ENCODE measurements around the gene DCP2.

Gene DCP2

DNA sequence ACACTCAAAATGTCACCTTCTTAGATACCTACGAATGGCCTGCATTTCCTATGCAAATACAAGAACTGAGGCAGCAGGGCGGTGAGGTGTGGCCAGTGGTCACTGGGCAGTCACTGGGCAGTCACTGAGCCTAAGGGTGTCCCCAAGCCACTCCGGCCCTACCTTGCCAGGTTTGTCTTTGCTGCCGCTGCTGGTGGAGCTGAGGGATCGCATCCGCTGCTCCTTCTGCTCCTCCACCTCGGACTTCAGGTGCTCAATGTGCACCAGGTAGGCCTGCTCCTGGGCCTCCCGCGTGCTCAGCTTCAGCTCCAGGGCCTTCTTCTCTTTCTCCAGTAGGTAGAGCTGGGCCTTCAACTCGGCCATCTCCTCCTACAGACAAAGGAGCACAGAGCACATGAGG is 72.3 kb downstream of the DCP2 start:
- DNase-seq = no peak

DNA sequence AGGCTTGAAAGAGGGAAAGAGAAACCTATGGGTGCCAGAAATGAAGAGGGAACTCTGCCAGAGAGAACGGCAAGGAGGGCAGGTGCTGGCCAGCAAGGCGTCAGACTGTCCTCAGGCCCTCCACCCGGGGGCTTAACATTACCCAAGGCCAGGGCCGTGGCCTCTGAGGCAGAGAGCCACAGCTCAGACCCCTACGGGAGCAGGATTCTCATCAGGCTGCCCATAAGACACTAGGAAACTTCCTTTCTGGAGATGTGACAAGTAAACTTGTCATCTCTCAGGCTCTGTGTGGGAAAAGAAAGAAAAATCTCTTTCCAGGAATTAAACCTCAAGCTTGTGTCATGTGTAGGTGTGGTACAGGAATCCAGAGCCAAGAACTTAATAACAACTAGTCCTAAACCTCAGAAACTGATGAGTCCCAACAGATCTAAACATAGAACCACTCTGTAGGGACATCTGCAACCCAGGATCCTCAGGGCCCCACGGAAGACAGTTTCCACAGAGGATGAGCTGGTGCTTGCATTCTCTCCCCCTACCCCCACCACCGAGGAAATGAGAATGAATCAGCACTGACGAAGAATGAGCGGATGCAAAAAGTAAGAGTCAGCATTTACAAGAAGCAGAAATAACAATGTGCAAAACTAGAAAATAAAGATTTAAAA is 74.3 kb downstream of the DCP2 start:
- DNase-seq = no peak

DNA sequence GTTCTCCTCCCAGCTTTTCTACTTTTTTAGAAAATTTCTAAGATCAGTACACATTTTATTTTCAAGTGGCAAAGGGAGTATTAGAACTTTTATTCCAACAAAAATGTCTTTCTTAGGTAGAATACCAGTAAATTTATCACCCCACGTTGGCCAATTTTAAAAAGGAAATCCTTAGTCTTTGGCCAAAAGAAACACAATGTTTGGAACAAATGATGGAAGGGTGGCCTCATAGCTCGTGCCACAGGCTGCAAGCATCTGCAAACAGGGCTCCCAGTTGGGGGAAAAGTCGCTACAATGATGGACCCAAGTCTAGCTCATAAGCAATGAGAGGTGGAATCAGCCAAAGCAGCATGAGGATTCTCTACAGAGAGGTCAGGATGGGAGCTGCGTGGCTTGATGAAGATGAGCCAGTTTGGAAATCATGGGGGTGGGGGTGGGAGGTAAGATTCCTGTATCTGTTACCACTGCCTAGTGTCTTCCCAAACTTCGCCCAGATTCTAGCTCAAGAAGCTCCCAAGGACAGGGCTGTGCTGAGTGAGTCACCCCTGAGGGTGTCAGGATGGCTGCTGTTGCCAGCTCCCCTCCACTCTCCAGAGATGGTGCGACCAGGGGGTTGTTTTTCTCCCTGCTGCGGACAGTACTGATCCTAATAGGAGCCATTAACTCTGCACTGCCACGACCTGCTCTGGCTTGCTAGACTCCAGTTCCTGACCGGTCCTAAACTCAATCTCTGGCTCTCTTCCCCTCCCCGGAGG is 75.6 kb downstream of the DCP2 start:
- DNase-seq = no peak

DNA sequence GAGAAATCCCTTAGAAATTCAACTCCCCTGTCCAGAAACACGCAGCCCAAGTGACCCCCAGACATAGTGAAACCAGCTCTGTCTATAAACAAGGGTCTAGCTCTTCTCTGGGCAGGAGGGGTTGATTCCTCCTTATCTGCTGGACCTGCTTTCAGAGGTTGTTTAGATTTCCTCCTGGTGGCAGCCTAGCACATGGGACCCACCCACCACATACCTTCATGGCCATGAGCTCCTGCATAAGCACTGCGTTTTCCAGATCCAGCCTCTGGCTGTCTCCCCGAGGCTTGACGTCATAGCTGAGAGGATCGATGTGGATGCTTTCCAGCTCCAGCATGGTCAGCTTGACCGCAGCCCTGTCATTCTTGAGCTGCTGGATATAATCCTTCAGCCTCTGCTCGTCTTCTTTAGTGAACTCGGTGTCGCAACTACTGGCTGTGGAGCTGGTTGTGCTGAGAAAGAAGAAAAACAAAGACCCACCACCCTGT is 77.0 kb downstream of the DCP2 start:
- DNase-seq = no peak

DNA sequence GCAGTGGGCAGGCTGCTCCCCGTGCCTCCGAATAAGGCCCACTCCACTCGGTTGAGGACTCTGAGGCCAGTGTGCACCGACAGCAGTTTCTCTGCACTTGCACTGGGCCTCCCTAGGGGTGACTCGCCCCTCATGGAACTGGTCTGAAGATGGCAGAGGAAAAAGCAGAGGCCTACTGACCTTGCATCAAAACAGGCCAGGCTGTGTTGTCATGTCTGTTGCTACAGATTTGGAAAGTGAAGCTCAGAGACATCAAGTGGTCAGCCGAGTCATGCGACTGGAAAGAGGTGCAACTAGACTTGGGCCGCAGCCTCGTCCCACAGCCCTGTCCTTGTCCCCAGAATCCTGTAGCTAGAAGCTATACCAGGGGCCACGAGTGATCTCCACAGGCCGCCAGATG is 78.3 kb downstream of the DCP2 start:
- no peak for DNase-seq

DNA sequence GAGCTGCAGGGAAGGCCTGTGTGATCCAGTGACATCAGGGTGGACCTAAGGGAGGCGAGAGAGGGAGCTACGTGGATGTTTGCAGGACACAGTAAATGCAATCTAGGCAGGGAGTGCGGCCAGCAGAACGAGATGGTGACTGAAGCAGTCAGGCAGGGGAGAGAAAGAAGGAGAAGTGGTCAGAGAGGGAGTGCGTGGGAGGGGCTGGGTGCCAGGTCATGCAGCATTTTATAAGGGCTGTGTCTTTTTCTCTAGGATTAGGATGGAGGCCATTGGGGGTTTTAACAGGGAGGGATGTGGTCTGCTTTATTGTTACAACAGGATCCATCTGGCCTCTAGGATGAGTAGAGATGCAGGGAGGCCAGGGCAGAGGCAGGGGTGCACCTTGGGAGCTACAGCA is 80.4 kb downstream of the DCP2 start:
- no peak for DNase-seq

DNA sequence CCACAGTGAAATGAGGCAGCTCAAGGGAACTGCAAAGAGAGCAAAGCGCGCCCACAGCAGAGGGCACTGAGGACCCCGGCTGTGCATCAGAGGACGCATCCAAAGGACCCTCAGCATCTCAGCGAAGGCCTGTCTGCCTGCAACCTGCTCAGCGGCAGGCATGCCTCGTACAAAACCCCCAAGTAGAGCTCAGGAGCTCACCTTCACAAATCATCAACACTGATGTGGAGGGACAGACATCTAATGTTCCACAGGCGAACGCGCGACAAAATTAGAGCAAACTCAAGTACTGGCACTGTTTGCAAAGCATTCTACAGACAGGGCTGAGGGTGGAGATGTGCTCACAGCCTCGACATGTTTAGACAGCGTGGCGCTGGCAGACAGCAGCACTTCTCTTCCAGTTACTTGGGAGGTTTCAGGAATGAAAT is 81.0 kb downstream of the DCP2 start:
- DNase-seq = no peak

DNA sequence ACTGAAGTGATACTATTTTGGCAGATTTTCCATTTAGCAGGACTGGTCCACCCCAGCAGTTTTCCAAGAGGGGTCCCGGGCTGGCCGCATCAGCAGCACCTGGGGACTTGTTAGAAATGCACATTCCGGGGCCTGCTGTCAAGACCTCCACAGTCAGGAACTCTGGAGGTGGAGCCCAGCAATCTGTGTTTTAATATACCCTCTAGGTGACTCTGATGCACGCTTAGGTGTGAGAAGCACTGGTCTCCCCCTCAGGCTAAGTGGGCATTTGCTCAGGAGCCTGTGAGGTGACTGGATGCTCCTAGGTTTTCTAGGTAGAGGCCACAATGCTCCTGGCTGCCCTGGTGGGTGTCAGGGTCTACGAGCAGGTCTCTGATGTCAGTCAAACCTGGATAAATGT is 81.7 kb downstream of the DCP2 start:
- DNase-seq = no peak

DNA sequence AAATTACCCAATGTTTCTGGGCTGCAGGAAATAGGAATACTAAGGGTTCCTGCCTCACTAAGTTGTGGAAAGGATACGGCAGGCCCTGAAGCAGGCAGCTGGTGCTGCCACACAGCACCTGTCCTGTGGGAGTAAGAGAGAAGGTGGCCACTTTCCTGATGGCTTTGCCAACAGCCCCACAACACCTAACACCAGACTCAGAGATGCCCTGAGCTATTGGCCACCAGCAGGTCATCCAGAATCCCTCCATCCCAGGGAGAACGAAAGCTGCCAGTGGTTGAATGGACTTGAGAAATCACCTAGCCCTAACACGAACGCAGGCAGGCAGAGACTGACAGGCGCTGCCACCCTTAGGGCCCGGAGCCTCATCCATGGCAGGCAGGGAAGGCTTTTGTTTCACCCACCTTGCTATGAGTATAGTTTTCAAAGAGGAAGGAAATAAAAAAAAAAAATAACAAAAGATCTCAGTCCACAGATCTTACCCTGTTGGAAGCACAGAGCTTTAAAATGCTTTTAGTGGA is 82.2 kb downstream of the DCP2 start:
- DNase-seq = no peak

DNA sequence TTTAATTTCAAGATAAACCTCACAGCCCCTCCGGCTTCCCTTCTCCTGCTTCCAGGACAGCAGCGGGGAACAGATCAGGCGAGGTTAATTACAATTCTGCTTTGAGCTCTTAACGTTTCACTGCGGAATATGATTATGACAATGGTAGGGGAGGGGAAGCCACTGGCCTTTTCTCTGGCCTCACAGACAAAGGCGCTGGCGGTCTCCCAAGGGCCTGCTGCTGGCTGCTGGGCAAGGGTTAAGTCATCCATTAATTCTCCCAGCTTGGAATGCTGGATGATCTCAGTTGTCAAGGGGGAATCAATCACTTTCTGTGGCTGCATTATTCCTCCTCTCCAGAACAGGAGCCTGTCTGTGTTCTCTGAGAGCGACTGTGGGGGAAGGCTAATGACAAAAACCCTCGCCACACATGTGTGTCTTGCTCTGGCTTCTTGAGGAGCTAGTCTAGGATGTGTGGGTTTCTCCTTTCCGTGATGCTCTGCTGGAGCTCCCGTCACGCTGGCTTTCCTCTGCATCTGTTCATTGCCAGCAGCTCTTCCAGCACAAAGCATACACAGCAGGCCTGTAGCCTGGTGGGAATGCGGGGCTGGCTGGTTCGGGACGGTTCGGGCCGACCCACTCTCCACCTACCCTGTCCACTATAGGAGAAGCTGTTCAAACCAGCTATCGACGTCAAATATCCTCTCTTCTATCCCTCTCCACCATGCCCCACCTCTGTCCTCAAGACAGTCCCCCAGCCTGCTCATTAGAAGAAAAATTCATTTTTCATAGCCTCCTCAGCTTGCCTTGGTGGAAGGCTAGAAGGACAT is 82.8 kb downstream of the DCP2 start:
- no peak for DNase-seq

DNA sequence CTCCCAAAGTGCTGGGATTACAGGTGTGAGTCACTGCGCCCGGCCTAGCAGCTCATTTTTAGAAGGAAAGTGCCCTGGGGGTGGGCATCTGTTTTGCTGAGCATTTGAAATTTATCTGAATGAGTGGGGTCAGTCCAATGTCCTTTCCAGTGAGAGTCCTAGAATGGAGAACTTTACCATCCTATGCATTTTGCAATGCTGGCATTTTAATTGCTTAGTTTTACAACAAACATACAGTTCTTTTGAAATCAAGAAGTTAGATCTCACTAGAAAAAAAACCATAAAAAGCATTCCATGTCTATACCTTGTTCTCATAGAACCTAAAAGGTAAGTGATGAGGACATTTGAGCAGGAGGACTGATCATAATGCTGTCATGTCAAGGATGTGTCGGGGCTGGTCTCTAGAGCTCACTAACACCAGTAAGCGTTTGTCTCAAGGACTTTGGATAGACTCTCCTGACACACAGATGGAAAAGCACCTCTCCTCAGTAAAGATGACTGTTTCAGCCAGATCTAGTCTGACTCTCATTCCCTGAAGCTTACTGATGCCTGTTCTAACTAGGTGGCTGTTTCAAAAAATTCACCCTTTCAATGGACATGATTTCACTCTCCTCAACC is 83.9 kb downstream of the DCP2 start:
- DNase-seq = no peak

DNA sequence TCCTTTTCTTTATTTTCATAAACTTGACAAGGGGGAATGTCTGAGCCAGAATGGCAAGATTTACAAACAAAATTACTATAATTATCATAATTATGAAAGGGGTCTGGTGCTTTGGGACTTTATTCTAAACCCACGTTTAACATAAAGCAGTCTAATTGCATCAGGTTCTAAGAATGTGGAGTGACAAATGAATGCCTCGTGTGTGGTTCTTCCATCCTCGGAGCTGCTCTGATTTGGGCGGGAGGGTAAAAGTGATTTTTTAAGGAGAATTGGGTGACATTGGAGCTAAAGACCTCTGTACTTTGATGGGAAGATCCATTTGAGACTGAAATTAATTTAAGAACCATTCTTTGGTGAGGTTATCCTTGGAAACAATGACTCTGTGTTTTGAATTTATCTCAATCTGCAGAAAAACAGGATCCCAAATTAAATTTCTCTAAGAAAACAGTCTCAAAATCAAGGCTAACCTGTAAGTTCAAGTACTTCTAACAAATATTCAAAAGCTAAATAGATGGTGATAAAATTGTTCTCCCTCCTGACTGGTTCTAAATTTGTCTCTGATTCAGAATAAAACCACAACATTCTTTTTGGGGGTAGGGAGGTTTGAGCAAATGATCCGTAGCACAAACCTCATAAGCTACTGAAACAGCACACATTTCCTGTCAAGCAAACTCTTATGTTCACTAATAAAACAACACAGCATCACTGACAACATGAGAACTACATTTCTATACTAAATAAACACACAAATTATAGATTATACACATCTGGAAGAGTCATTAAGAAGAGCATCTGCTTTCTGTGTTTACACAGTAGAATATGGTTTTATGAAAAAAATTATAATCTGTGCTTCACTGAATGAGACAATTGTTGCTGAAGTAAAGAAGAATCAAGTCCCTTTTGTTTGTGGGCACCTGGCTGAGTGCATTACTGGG is 85.5 kb downstream of the DCP2 start:
- DNase-seq = no peak

DNA sequence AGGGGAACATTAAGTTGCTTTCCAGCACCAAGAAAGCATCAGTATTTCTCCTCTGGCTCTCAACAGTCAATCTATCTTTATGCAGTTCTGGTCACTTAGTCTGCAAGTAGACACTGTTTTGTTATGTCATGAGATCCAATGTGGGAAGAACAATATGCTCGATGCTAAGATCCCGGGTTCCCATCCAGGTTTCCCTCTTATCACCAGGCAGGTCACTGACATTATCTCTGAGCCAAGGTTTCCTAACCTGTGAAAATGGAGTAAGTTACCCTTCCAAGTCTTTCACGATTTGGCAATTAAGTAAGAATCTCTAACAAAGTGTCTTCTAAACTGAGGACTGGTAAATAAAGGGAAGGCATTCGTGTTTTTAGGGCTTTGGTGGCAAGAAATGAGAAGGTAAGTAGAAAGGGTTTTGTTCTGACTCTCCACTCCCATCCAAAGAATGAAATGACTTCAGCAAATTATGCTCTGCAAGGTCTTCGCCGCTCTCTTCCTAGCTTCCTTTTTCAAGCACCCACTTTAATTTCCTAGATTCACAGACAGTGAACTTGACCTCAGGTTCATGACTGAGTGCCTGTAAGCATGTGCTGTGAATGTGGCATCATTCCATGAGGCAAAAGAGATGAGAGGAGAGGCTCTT is 86.4 kb downstream of the DCP2 start:
- DNase-seq = no peak

DNA sequence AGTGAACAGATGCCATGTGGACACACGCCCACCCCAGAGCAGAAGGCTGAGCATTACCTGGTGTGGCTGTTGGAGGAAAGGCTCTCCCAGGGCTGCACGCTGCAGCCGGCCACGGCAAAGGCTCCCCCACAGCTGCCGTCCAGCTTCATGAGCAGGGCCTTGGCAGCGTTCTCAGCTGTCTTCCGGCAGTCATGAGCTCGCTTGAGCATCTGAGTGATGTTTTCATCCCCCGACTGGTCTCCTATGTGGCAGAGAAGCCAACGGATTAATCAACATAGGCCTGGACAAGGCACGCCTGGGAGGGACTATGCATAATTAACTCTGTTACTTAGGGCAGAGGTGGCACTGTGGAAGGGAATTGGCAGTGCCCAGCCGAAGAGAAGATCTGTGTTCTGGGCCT is 87.3 kb downstream of the DCP2 start:
- DNase-seq = no peak

DNA sequence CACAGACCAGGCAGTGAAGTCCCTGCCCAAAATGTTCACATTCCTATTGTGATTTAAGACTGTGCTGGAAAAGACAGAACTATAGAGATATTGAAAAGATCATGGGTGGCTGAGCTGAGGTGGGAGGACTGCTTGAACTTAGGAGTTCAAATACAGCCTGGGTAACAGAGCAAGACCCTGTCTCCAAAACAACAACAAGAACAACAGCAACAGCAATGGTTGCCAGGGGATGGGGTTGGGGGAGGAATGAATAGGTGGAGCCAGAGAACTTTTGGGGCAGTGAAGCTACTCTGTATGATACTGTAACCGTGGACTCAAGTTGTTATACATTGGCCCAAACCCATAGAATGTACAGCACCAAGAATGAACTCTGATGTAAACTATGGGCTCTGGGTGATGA is 88.2 kb downstream of the DCP2 start:
- no peak for DNase-seq

DNA sequence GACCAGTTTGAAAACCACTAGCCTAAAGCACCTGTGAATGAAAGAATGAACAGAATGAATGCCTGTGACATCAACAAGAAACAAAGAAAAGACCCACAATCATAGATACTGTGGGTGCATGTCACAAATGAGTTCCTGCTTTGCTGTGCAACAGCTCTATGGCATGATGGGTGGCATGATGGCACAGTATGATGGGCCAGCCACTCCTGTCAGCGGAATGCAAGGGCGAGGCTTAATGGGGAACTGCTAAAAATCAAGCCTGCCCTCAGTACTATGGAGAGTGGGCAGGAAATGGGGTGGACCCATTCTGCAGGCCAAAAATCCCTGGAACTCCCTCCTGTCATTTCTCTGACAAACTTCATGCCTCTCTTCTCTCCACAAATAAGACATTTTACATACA is 89.0 kb downstream of the DCP2 start:
- no peak for DNase-seq

DNA sequence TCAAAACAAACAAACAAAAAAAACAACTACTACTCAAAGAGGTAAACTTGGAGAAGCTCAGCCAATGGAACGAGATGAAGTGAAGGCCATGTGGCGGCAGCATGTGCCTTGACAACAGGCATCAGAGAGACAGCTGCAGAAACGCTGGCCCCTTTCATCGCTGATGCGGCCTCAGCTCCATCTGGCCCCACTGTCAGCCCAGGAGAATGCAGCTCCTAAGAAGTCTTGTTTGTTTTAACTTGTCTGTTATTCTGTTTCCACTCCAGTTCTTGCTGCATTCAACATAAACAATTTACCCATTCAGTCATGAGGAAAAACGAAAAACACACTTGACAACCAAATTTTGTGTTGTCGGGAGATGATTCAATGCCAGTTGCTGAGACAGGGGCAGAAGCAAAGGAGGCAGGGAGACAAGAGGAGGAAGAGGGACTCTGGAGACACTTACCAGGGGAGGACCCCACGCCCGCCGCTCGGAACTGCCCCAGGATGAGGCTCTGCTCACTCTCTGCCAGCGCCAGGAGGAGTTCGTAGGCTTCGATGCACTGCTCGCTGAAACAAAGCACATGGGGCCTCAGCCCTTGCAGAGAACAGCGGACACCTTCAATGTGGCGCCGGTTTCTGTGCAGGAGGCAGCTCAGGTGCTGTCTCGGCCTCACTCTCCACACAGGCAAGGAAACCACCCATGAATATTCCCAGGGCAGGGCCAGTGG is 91.2 kb downstream of the DCP2 start:
- no peak for DNase-seq

DNA sequence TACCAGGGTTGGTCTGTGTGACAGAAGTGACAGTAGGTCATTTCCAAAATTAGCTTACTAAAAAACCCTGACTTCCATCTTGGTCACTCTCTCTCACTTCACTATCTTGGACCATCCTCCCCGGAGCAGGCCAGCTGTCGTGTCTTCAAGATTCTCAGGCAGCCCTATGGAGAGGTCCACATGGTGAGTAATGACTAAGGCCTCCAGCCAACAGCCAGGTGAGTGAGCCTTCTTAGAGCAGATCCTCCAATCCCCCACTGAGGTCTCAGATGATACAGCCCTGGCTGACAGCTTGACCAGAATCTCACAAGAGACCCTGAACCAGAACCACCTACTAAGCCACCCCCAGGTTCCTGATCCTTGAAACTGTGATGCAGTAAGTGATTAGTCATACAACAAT is 92.0 kb downstream of the DCP2 start:
- DNase-seq = no peak

Measured in CD4-positive, alpha-beta T cell treated with Interferon gamma for 1 hour (primary cell).